NCI-H82 treated with DMSO at 0.1 percent for 48 hours (cell line): ENCODE measurements around the gene LSM14A.

ENCODE experiments used
- DNase-seq: peaks from one replicate; lab custom pipeline; 2025; ENCODE audit not compliant: unreplicated experiment; lab: John Stamatoyannopoulos, UW

LSM14A gene

DNA sequence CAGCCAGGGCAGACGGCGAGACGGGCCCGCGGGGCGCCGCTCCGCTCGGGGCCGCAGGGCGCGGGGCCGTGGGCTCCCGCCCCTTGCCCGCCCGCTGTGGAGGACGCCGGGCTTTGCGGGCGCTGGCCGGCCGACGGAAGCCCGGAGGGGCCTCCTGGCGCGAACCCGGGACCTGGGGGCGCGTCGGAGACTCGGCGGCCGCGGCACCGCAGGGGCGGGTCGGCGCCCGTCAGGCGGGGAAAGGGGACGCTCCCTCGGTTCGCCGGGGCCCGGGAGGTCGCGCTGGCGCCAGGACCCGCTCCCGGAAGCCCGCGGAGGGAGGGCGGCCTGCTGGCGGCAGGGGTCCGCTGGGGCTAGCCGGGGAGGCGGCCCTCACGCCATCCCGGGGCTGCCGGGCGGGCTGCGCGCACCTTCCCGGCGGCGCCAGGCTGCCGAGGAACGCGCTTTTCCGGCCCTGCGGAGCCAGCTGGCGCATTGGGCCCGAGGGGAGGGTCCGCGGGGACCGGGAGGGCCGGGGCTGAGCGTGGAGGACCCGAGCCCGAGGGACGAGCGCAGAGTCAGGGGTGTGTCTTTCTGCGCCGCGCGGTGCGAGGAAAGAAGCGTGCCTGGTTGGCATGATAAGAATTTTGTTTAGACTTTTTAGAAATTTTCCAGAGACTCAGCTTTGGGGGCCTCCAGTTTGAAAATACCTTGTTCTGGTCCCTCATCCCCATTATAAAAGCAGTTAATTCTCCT is 82.6 kb downstream of the LSM14A start:
- DNase-seq: no peak

DNA sequence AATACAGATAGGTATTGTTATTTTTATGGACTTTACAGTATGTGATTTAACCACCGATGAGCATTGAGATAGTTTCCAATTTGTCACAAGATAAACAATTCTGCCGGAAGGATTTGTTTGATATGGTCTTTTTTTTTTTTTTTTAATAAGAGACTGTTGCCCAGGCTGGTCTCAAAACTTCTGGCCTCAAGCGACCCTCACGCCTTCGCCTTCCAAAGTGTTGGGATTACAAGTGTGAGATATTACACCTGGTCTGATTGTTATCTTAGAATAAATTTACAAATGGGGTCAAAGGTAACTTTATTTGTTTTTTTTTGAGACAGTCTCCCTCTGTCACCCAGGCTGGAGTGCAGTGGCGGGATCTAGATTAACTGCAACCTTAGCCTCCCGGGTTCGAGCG is 83.2 kb downstream of the LSM14A start:
- no peak for DNase-seq

DNA sequence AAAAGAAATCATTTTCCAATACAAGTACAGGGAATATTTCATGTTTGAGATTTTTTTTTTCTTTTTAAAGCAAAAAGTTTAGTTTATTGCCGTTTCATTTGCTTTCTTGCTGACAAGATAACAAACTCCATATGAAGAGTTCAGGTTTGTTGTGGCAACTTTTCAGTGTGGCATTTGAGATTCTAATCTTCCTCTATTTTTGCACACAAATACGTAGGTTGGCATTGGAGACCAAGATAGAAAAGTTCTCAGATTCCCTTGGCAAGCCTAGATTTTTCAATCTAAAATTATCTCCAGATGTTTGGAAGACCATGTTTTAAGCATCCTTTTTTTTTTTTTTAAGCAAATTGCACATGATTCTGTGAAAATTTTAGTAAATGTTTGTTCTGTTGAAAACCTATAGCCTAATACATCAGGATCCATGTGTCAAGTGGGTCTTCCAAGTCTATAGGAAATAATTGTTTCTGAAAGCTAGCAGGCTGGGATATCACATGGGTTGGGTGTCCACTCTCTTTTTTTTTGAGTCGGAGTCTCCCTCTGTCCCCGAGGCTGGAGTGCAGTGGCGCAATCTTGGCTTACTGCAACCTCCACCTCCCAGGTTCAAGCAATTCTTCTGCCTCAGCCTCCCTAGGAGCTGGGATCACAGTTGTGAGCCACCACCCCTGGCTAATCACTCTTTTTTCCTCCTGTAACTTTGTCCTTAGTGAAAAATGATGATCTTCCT is 84.7 kb downstream of the LSM14A start:
- DNase-seq: no peak

DNA sequence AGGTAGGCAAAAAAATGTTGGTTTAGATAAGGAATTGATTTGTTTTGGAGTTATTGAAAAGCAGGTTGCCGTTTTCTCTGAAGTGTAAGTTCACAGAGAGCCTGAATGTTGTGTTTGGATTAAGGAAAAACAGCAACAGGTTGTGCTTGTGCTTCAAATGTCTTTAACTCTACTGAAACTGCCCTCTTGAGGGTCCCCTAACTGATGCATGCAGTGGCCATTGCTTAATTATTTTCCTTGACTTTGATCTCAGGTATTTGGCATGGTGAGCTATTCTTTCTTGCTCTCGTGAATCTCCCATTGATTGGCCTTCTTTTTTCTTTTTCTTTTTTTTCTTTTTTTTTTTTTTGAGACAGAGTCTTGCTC is 85.2 kb downstream of the LSM14A start:
- DNase-seq: no peak

DNA sequence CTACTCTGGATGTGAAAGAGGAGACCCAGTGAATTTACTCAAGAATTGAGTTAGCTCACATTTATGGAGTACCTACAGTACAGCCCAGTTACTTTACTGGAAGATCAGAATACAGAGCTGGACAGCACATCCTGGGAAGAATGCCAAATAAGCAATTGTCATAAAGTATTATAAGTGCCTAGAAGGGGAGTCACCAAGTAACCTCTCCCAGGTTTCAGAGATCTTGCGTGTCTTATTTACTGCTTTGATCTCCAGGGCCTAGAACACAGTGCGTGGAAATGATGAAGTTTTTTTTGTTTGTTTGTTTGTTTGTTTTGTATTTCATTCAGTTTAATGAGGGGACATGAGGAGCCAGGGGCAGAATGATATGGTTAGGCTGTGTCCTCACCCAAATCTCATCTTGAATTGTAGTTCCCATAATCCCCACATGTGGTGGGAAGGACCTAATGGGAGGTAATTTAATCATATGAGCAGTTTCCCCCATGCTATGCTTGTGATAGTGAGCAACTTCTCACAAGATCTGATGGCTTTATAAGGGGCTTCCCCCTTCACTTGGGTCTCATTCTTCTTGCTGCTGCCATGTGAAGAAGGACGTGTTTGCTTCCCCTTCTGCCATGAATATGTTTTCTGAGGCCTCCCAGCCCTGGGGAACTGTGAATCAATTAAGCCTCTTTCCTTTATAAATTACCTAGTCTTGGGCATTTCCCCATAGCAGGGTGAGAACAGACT is 87.2 kb downstream of the LSM14A start:
- DNase-seq: no peak

DNA sequence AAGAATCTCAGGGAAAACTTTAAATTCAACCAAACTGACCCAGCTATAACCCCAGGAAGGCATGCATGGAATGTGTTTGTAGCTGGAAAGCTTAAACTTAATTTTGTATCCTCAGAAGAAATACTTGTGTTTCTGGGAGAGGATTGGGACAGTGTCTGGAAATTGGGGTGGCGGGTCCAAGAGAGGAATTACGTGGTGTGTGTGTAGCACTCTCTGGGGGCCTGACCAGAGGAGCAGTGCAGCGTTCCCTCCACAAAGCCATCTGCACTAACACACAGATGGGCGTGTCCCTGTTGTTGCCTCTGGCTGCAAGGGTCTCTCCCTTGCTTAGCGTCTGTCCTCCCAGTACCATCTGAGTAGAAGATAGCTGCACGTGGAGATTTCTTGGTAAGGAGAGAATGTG is 88.5 kb downstream of the LSM14A start:
- peak; percentile 26 for DNase-seq

DNA sequence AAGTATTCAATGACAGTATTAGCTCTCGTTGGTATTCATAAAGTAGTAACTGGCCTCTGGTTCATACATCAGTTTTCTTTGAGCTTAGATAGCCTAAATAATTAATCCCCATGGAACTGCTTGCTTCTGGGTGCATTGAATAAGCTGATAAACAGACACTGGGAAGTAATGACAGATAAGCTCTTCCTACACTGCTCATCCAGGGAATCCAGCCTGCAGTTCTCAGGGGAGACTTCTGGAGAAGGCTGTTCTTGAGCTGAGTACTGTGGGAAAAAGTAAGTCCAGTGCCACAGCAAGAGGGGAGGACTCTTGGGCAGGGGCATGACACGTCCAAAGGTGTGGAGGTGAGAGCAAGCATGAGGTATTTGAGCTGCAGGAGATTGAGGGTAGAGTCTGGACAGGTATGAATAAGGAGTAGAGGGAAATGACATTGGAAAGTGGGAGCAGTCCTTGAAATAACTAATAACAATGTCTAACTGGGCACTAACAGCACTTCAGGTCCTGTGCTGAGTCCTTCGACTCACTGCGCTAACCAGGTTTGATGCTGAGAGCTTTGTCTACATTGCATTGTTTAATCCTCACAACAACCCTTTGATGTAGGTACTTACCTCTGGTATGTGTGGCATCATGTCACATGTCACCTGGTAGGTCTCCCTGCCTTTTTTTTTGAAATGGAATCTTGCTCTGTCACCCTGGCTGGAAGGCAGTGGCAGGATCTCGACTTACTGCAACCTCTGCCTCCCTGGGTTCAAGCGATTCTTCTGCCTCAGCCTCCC is 89.2 kb downstream of the LSM14A start:
- peak; percentile 32 for DNase-seq

DNA sequence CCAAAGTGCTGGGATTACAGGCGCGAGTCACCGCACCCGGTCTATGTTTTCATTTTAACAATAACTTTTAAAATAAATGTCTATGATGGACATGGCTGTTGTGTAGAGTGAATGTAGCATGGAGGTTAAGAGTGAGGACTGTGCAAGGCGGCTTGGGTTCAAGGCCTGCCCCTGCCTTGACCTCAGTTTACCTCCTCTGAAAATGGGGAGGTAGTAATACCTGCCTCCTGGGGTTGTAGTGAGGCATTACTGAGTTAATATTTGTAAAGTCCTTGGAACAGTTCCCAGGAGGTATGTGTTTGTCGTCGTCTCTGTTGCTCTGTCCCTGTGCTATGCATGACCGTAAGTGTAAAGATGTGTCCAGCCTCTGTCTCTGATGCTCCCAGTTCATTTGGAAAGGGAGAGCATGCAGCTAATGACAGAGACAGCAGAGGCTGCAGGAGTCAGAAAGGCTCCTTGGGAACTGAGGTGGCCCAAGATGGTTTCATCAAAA is 91.5 kb downstream of the LSM14A start:
- DNase-seq: no peak

DNA sequence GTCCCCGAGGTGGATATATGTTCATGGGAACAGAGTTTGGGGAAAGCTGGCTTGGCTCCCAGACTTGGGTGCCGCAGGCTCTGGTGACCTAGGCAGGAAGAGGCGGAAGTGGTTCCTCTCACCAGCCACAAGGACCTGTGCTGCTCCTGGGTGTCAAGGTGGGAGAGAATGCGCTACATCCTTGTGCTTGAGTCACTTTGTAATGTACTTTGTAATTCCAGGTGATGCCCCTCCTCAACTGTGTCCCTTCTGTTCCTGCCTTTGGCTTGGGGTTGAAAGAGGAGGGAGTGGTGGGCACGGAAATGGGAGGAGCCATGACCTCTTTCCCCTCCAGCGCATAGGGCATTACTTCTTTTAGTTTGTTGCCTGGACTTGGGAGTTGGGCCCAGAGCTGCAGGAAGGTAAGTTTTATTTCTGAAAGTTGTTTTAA is 92.9 kb downstream of the LSM14A start:
- DNase-seq: no peak

DNA sequence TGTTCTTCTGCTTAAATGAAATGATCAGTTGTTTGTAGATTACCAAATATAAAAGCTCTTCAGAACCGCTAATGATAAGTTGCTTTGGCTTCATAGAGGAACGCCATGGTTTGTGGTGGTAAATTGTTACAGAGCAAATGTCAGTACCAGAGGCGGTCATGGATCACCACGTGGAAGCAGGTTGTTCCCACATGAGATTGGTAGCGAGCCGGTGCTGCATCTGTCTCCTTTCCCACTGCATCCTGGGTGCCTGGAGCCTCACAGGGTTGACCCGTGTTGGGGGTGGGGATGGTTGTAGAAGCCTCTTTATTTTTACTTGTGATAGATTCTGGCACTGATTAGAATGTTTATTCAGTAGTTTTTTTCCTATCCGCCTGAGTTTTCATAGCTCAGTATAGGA is 96.8 kb downstream of the LSM14A start:
- no peak for DNase-seq

DNA sequence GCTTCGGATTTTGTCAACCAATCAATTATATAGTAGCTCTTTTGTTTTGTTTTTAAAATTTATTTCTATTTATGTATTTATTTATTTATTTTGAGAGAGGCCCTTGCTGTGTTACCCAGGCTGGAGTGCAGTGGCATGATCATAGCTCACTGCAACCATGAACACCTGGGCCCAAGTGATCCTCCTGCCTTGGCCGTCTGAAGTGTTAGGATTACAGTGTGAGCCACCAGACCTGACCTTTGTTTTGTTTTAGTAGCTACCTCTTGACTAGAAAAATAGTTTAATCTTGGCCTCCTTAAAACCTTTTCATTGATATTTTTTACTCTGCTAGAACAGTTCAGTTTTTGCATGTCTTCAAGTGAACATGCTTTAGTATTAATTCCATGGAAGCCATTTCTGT is 97.2 kb downstream of the LSM14A start:
- DNase-seq: no peak

DNA sequence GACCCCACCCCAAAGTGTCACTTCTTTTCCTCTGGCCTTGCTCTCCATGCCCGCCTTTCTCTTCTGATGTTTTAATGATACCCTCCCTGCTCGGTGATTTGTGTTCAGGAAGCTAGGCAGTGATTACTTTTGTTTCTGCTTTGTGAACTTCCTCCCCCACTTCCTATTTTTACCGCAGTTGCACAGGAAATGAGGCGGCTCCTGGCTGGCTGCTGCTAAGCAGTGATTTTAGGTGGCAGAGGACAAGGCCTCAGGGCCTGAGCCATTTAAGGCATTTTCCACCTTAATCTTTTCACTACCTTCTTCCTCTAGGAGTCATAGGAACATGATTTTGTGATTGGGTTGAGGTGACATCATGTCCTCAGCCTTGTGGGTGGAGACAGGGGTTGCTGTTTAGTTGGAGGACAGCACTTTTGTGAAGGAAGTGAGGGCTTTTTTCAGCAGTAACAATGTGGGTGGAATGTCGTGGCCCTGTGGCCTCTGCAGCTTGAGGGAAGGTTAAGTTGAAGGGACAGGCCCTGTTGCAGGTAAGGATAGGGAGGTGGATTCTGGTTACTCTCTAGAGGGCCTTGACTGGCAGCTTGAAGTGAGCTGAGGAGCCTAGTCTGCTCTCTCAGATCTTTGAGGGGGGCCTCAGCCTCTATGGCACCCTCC is 97.8 kb downstream of the LSM14A start:
- no peak for DNase-seq

DNA sequence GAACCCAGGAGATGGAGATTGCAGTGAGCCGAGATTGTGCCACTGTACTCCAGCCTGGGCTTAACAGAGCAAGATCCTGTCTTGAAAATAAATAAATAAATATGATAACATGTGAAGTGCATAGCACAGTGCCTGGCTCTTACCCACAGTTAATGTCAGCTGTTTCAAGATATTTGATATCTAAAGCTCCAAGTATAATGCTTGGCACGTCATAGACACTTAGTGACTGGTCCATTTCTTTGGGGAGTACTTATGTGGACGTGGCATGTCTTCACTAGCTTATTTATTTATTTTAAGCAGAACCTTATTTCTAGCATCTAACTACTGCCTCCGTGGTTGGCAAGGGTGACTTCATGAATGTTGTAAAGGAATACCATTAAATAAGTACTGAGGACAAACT is 100.8 kb downstream of the LSM14A start:
- no peak for DNase-seq

DNA sequence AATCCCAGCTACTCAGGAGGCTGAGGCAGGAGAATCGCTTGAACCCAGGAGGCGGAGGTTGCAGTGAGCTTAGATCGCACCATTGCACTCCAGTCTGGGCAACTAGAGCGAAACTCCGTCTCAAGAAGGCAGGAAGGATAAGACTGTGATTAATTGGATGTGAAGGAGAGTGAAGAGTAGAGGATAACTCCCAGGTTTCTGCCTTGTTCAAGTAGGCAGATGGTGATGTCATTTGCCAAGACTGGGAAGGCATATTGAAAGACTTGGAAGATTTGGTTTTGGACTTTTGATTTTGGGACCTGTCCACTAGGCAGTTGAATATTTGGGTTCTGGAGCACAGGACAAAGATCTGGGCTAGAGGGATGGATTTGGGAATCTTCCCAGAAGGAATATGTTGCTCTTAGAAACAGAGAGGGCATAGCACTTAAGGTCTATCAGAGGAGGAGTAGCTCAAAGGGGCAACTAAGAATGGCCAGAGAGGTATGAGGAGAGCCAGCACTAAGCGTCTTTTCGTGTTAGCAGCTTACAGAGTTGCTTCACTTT is 102.1 kb downstream of the LSM14A start:
- DNase-seq: no peak

DNA sequence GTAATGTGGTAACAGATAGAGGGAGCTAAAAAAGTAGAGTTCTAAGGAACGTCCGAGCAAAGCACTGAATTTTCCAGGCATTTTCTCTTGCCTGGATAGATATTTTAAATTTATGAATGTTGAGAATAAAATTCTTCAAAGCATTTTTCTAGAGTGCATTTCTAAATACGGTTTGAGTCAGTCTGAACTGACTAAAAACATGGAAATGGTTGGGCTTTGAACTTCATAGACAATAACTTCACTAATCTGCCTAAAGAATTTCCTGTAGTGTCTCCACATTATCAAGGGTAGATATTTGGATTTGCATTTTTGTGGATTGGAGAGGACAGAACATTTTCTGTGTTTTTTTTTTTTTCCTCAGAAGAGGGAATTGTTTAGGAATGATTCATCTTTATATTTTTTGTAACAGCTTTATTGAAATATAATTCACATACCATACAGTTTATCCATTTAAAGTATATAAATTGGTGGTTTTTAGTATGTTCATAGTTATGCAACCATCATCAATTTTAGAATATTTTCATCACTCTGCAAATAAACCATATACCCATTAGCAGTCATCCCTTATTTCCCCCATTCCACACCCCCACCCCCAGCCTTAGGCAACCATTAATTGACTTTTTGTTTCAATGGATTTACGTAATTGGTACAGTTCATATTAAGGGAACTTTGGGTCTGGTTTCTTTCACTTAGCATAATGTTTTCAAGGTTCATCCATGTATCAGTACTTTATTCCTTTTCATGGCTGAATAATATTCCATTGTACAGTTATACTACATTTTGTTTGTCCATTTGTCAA is 102.7 kb downstream of the LSM14A start:
- no peak for DNase-seq

DNA sequence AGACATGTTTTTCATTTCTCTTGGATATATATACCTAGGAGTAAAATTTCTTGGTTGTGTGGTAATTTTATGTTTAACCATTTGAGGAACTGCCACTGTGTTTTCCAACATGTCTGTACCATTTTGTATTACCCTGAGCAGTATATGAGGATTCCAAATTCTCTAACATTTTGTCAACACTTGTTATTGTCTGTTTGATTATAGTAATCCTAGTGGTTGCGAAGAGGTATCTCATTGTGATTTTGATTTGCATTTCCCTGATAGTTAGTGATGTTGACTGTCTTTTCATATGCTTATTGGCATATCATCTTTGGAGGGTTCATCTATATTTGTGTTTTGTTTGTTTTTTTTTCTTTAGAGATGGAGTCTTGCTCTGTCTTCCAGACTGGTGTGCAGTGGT is 103.4 kb downstream of the LSM14A start:
- no peak for DNase-seq

DNA sequence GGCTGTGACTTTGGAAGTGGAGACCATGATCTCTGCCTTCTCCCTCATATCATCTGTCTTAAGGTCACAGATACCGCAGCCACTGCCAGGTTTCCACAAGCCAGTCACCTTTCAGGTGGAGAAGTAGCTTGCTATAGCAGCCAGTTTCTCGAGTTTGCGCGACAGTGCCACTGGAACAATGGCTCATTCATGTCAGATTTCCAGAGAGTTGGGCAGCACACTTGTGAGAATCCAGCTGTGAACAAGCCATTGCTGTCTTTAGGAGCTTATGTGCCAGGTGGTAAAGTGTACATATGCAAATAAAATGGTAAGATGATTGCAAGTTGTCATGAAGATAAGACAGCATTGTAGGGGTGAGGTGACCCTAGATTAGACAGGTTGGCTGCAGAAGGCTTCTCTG is 104.3 kb downstream of the LSM14A start:
- DNase-seq: no peak

DNA sequence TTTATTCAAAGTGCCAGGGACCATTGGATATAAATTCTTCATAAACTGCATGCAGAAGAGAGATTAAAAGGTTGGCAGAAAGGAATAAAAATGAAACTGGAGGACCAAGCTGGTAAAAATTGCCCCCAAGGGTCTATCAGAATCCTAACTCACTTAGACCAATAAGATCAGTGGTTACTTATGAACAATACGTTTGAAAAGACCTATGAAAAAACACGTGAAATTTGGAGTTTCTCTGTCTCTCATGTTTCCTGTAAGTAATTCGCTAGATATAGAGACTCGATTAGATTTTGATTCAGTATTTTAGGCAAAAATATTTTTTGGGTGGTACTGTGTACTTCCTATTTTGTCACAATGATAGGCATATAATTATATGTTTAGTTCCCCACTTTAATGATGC is 104.9 kb downstream of the LSM14A start:
- DNase-seq: no peak

DNA sequence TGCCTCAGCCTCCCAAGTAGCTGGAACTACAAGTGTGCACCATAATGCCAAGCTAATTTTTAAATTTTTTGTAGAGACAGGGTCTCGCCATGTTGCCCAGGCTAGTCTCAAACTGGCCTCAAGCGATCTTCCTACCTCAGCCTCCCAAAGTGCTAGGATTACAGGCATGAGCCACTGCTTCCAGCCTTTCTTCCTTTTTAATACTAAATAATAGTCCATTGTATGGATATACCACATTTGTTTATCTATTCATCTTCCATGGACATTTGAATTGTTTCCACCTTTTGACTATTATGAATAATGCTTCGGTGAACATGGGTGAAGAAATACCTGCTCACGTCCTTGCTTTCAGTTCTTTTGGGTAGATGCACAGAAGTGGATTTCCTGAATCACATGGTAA is 106.5 kb downstream of the LSM14A start:
- DNase-seq: no peak
